Ishikawa (cell line): ENCODE results near the gene BAZ2B.

Experiments used
- CEBPB ChIP-seq: IDR thresholded peaks from 2 replicates; pipeline ENCODE4 v1.6.1; 2012
- CREB1 ChIP-seq: IDR thresholded peaks from 2 replicates; pipeline ENCODE4 v1.6.1; 2012; ENCODE audit warnings: low read depth
- EGR1 ChIP-seq: IDR thresholded peaks from 2 replicates; pipeline ENCODE4 v1.6.1; 2012
- EP300 ChIP-seq: IDR thresholded peaks from 2 replicates; pipeline ENCODE4 v1.6.1; 2012; ENCODE audit warnings: borderline replicate concordance
- NFIC ChIP-seq: IDR thresholded peaks from 2 replicates; pipeline ENCODE4 v1.6.1; 2012
- RAD21 ChIP-seq: IDR thresholded peaks from 2 replicates; pipeline ENCODE4 v1.6.1; 2012; ENCODE audit warnings: low read depth
- TAF1 ChIP-seq: IDR thresholded peaks from 2 replicates; pipeline ENCODE4 v1.6.1; 2012; ENCODE audit warnings: low read depth, mild to moderate bottlenecking
- YY1 ChIP-seq: IDR thresholded peaks from 2 replicates; pipeline ENCODE4 v1.6.1; 2012; ENCODE audit warnings: low read depth
- TF ChIP-seq, protein P1 (sequence below): IDR thresholded peaks from 2 replicates; pipeline ENCODE4 v1.6.1; 2012; ENCODE audit warnings: low read depth, mild to moderate bottlenecking
- TF ChIP-seq, protein P2 (sequence below): IDR thresholded peaks from 2 replicates; pipeline ENCODE4 v1.6.1; 2012
- TF ChIP-seq, protein P3 (sequence below): IDR thresholded peaks from 2 replicates; pipeline ENCODE4 v1.6.1; 2012

DNA sequence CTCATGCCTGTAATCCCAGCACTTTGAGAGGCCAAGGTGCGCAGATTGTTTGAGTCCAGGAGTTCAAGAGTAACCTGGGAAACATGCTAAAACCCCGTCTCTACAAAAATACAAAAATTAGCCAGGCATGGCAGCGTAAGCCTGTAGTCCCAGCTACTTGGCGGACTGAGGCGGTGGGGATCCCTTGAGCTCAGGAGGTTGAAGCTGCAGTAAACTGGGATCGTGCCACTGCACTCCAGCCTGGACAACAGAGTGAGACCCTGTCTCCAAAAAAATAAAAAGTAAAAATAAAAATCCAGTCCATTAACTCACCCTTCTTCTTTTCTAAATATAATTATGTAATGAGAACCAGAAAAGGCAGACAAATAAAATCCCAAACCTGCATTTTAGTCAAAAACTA lies 8.2 kb downstream of the BAZ2B start:
- TF ChIP-seq, protein P1, sequence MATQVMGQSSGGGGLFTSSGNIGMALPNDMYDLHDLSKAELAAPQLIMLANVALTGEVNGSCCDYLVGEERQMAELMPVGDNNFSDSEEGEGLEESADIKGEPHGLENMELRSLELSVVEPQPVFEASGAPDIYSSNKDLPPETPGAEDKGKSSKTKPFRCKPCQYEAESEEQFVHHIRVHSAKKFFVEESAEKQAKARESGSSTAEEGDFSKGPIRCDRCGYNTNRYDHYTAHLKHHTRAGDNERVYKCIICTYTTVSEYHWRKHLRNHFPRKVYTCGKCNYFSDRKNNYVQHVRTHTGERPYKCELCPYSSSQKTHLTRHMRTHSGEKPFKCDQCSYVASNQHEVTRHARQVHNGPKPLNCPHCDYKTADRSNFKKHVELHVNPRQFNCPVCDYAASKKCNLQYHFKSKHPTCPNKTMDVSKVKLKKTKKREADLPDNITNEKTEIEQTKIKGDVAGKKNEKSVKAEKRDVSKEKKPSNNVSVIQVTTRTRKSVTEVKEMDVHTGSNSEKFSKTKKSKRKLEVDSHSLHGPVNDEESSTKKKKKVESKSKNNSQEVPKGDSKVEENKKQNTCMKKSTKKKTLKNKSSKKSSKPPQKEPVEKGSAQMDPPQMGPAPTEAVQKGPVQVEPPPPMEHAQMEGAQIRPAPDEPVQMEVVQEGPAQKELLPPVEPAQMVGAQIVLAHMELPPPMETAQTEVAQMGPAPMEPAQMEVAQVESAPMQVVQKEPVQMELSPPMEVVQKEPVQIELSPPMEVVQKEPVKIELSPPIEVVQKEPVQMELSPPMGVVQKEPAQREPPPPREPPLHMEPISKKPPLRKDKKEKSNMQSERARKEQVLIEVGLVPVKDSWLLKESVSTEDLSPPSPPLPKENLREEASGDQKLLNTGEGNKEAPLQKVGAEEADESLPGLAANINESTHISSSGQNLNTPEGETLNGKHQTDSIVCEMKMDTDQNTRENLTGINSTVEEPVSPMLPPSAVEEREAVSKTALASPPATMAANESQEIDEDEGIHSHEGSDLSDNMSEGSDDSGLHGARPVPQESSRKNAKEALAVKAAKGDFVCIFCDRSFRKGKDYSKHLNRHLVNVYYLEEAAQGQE, result no peak
- TF ChIP-seq EP300, result no peak
- TF ChIP-seq, protein P2, sequence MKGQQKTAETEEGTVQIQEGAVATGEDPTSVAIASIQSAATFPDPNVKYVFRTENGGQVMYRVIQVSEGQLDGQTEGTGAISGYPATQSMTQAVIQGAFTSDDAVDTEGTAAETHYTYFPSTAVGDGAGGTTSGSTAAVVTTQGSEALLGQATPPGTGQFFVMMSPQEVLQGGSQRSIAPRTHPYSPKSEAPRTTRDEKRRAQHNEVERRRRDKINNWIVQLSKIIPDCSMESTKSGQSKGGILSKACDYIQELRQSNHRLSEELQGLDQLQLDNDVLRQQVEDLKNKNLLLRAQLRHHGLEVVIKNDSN, result no peak
- TF ChIP-seq CREB1, result no peak
- no peak for TF ChIP-seq TAF1
- no peak for TF ChIP-seq NFIC
- no peak for TF ChIP-seq RAD21
- no peak for TF ChIP-seq YY1
- TF ChIP-seq CEBPB, result no peak
- no peak for TF ChIP-seq EGR1
- TF ChIP-seq, protein P3, sequence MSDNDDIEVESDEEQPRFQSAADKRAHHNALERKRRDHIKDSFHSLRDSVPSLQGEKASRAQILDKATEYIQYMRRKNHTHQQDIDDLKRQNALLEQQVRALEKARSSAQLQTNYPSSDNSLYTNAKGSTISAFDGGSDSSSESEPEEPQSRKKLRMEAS, result no peak
